PFSK-1 (cell line): ENCODE results near the gene PRPH.
A peak's percentile ranks its signal among the peaks of the same experiment; 100 is the strongest.

ENCODE experiments used
- FOXP2 ChIP-seq: optimal IDR thresholded peaks from 2 replicates; pipeline ENCODE3; 2011; ENCODE audit warnings: borderline replicate concordance, control low read depth, inconsistent platforms; ENCODE audit not compliant: insufficient read depth; ENCODE audit errors: extremely low read length, extremely low read depth
- POLR2AphosphoS5 ChIP-seq: IDR thresholded peaks from 2 replicates; pipeline ENCODE4 v1.6.1; 2012; ENCODE audit warnings: low read depth, mild to moderate bottlenecking, control low read depth, low read length, moderate library complexity
- REST ChIP-seq, 2 experiments: IDR thresholded peaks; 2 replicates each; pipeline versions ENCODE4 v1.6.1 to v1.8.0; 2011 to 2012; ENCODE audit warnings: low read depth in 2 of 2, low read length in 2 of 2, control low read depth in 1 of 2, inconsistent platforms in 1 of 2, mild to moderate bottlenecking in 1 of 2, moderate library complexity in 1 of 2; ENCODE audit not compliant: insufficient read depth in 1 of 2
- SIN3A ChIP-seq: IDR thresholded peaks from 2 replicates; pipeline ENCODE4 v1.6.1; 2012; ENCODE audit warnings: mild to moderate bottlenecking, low read length, moderate library complexity, borderline replicate concordance; ENCODE audit not compliant: insufficient read depth
- TAF1 ChIP-seq: IDR thresholded peaks from 2 replicates; pipeline ENCODE4 v1.6.1; 2012; ENCODE audit warnings: low read length, control low read depth, borderline replicate concordance; ENCODE audit not compliant: insufficient read depth

PRPH gene

GRCh38 chr12:49322708-49323523 lies 28.0 kb downstream of the PRPH start, which contains the start of gene TROAP:
Gene TROAP, plus strand, starts transcription at chr12:49323255. Its CDS starts 354 bp downstream, at chr12:49323609.
- peak; percentile 94; the same call in 1 of the 2 replicates for TF ChIP-seq TAF1
- peak; percentile 36; the same call in 1 of the 2 replicates for TF ChIP-seq SIN3A
- TF ChIP-seq REST (IDR thresholded peaks at IDR 0.05; ENCODE audit: insufficient read depth in 1 of 2, low read depth in 2 of 2, low read length in 2 of 2) = no peak
- TF ChIP-seq POLR2AphosphoS5 = peak; percentile 84
- TF ChIP-seq FOXP2 = no peak

- TF ChIP-seq SIN3A (no peak), TAF1 (no peak), POLR2AphosphoS5 (no peak), REST (IDR thresholded peaks at IDR 0.05; ENCODE audit: insufficient read depth in 1 of 2, low read depth in 2 of 2, low read length in 2 of 2) (no peak)
Measured at GRCh38 chr12:49323524-49324097, 28.7 kb downstream of the PRPH start.

- no peak for TF ChIP-seq TAF1
- TF ChIP-seq REST (IDR thresholded peaks at IDR 0.05; ENCODE audit: insufficient read depth in 1 of 2, low read depth in 2 of 2, low read length in 2 of 2) = no peak
- no peak for TF ChIP-seq SIN3A
- TF ChIP-seq FOXP2 = no peak
- TF ChIP-seq POLR2AphosphoS5 = no peak
Measured at GRCh38 chr12:49325606-49326005, 30.7 kb downstream of the PRPH start.

- TF ChIP-seq REST (IDR thresholded peaks at IDR 0.05; ENCODE audit: insufficient read depth in 1 of 2, low read depth in 2 of 2, low read length in 2 of 2) (no peak), TAF1 (no peak), POLR2AphosphoS5 (no peak), SIN3A (no peak), FOXP2 (no peak)
Measured at GRCh38 chr12:49327368-49327767, 32.4 kb downstream of the PRPH start.
